ENCODE results near the gene FZR1.

Gene FZR1

DNA sequence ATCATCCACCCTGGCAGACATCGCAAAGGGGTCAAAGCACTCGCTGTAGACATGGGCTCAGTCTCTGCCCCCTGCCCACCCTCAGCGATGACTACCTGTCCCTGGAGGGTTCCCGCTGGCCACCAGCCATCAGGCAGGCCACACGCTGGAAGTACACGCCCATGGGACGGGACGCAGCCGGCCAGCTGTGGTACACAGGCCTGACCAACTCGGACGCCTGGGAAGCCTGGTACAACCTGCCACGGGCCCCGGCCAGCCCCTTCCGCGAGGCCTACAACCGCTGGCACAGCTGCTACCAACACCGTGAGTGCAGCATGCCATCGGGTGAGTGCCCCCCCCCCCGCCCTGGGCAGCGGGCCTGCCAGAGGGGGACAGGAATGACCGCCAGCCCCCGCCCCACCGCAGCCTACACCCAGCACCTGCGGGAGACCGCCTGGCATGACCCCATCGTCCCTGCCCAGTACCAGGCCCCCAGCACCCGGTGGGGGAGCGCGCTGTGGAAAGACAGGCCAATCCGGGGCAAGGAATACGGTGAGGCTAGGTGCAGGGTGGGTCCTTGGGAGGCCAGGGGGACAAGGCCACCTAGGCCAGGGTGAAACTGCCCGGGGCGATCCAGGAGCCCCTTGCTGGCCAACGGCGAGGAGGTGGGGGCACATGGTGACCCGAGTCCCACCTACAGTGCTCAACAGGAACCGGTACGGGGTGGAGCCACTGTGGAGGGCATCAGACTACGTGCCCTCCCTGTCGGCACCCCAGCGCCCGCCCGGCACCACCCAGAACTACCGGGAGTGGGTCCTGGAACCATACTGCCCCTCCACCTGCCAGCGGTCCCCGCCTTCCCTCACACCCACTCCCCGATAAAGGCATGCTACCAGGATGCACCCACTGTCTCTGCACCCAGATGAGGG is 37.3 kb downstream of the FZR1 start:
- no peak overlapping the region for H3K4me3 ChIP-seq (replicated peaks; ENCODE audit: low read depth, low read length)
- TF ChIP-seq CTCF (IDR thresholded peaks at IDR 0.05; ENCODE audit: low read length, missing control alignments) = no peak
- DNase-seq (ENCODE audit: low read depth) = no peak

DNA sequence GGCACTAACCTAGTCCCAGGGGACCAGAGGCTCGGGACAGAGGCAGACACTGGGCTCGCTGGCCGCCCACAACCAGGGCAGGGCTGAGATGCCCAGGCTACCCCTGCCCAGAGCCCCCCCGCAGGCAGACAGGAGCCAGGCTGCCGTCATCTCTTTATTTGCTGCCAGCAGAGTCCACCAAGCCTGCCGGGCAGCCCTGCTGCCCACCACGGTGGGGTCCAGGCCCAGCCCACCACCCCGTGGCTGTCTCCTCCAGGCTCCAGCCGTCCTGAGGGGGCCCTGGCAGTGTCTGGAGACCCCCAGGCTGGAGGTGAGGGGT is 37.9 kb downstream of the FZR1 start:
- TF ChIP-seq CTCF (IDR thresholded peaks at IDR 0.05; ENCODE audit: low read length, missing control alignments) = no peak
- H3K4me3 ChIP-seq (replicated peaks; ENCODE audit: low read depth, low read length) = no peak overlapping the region

DNA sequence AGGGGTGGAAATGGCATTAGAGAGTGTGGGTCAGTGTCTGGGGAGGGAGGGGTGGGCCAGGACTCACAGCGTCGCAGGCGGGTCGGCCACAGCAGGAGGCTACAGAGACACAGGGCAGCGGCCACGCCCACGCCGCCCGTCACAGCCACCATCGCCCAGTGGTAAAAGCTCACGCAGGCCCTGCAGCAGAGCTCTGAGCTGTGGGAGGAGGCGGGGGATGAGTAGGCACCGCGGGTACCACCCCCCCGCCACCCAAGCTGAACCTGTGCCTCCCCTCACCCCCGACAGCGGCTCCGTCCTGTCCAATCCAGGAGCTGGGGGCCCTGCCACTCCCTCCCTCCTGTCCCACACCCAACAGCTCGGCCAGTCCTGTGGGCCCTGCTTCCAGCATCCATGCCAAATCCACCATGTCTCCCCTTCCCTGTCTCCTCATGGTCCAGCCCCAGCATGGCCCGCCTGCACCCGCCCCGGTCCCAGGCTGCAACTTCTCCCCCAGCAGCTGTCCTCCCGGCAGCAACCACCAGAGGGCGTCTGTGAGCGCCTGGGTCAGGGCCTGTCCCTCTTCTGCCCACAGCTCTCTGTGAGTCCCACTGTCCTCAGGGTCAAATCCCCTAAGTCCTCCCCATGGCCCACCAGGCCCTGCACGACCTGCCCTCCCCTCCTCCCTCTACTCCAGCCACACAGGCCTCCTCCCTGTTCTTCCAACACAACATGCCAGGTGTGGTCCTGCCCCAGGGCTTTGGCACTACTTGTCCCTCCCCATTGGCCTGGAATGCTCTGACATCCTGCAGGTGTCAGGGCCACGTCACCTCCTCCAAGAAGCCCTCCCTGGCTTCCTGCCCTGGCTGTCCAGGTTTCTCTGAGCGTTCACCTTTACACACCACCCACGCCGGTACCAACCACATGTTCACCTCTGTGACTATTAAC is 38.9 kb downstream of the FZR1 start:
- DNase-seq (ENCODE audit: low read depth) = peak; percentile 58
- peak; percentile 89 for TF ChIP-seq CTCF (IDR thresholded peaks at IDR 0.05; ENCODE audit: low read length, missing control alignments)
- H3K4me3 ChIP-seq (replicated peaks; ENCODE audit: low read depth, low read length) = no peak overlapping the region

More for the DNA sequence above, 37.9 kb downstream of the FZR1 start:
- DNase-seq (ENCODE audit: low read depth) = no peak

DNA sequence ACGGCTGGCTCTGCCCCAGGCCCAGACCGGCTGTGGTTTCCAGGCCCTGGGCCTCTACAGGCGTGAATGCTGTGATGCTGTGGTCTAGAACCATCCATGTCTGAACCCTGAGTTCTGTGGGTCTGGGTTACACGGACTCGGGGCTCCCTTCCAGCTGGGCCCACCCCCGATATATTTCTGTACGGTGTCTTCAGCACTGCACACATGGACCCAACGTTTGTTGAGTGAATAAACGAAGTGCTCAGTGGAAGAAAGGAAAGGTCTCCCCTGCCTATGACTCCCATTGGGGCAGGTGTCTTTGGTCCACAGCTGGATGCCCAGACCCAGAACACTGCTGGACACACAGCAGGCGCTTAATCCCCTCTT is 39.5 kb downstream of the FZR1 start:
- H3K4me3 ChIP-seq (replicated peaks; ENCODE audit: low read depth, low read length) = no peak overlapping the region
- no peak for TF ChIP-seq CTCF (IDR thresholded peaks at IDR 0.05; ENCODE audit: low read length, missing control alignments)
- DNase-seq (ENCODE audit: low read depth) = no peak

GRCh38 chr19:3546119-3546518 is 40.0 kb downstream of the FZR1 start:
- no peak for DNase-seq (ENCODE audit: low read depth)
- H3K4me3 ChIP-seq (replicated peaks; ENCODE audit: low read depth, low read length) = no peak overlapping the region
- no peak for TF ChIP-seq CTCF (IDR thresholded peaks at IDR 0.05; ENCODE audit: low read length, missing control alignments)

- TF ChIP-seq CTCF (IDR thresholded peaks at IDR 0.05; ENCODE audit: low read length, missing control alignments) = peak; percentile 56
- DNase-seq (ENCODE audit: low read depth) = peak; percentile 17
- no peak overlapping the region for H3K4me3 ChIP-seq (replicated peaks; ENCODE audit: low read depth, low read length)
Observed at GRCh38 chr19:3547301-3547731, 41.2 kb downstream of the FZR1 start.
